ENCODE data around the gene BMS1. TPM values are rescaled to one million over a fixed set of nuclear protein-coding genes. Genes with fewer than 3 reads are reported as not detected.
"Not testable (repeated sequence)": the region's sequence is repeated elsewhere in the genome, so short reads cannot be mapped to it uniquely, and the experiment has no call there.

BMS1 gene
- total RNA-seq, 1 experiment from 2014 or later, result 44.2 TPM

GRCh38 chr10:42871138-42871641 lies 88.6 kb downstream of the BMS1 start:
- not testable (repeated sequence) for H2BK120ac ChIP-seq (ENCODE audit: low read depth, low read length, poor library complexity, severe bottlenecking); H3K9me3 ChIP-seq (ENCODE audit: control insufficient read depth, low read depth, low read length); H3K27ac ChIP-seq (ENCODE audit: insufficient read length, low read depth, low read length); H3K36me3 Mint-ChIP-seq (ENCODE audit: insufficient read depth in 1 of 3, low read depth in 3 of 3); H3K14ac ChIP-seq (ENCODE audit: insufficient read depth, low read length); H3K4me1 ChIP-seq (ENCODE audit: insufficient read depth, low read length); H3K79me2 ChIP-seq (ENCODE audit: insufficient read depth, low read length); H2BK20ac ChIP-seq (ENCODE audit: low read depth, low read length, poor library complexity, severe bottlenecking); H2AK5ac ChIP-seq (ENCODE audit: insufficient read length, low read length); H3K4me2 ChIP-seq (ENCODE audit: insufficient read depth, insufficient read length, low read length); H3K9me3 Mint-ChIP-seq; H3K27me3 Mint-ChIP-seq (ENCODE audit: low read depth); H3K79me1 ChIP-seq (ENCODE audit: insufficient read depth, low read depth, low read length, poor library complexity, severe bottlenecking); H3K27ac Mint-ChIP-seq; H2BK15ac ChIP-seq (ENCODE audit: low read depth, low read length); H3K4me3 Mint-ChIP-seq; H3K4ac ChIP-seq (ENCODE audit: low read depth, low read length); H3K56ac ChIP-seq (ENCODE audit: insufficient read length, low read depth, low read length); H2BK12ac ChIP-seq (ENCODE audit: insufficient read length, low read depth, low read length); H3K23ac ChIP-seq (ENCODE audit: insufficient read length, low read depth, low read length); H3K23me2 ChIP-seq (ENCODE audit: insufficient read length, low read depth, low read length, poor library complexity, severe bottlenecking); H4K8ac ChIP-seq (replicated peaks; ENCODE audit: insufficient read length, low read depth, low read length); H4K5ac ChIP-seq (ENCODE audit: insufficient read length, low read depth, low read length); H4K91ac ChIP-seq (ENCODE audit: insufficient read length, low read depth, low read length); H3K9ac ChIP-seq (ENCODE audit: extremely low read depth, insufficient read length, low read length); DNase-seq; H3T11ph ChIP-seq (ENCODE audit: low read length); H2AFZ ChIP-seq (ENCODE audit: low read length); H4K20me1 ChIP-seq (ENCODE audit: control insufficient read depth, insufficient read depth, insufficient read length); H2BK5ac ChIP-seq (ENCODE audit: insufficient read length, low read length); H3K27me3 ChIP-seq (ENCODE audit: insufficient read depth, low read length); H3K18ac ChIP-seq (ENCODE audit: insufficient read length, low read depth, low read length)
- peak; percentile 31; the same call in 2 of the 3 replicates for TF ChIP-seq CTCF (conservative IDR thresholded peaks at IDR 0.05)
- peaks cover 14 to 15% of the 10 kb centered on the region in 2 experiments for H3K4me1 Mint-ChIP-seq
- WGBS (ENCODE audit: extremely low coverage, insufficient read length, low lambda C conversion rate), result no CpG with 5 or more reads among the region's 13 CpGs
